Effector memory CD4-positive, alpha-beta T cell (primary cell): Measurements from ENCODE around the gene ADAMTS19.
"Not testable (repeated sequence)": the region's sequence is repeated elsewhere in the genome, so short reads cannot be mapped to it uniquely, and the experiment has no call there.

ENCODE experiments used
- DNase-seq, 3 donors: peaks; one replicate each; pipeline ENCODE4 v3.0.0-alpha.2; 2020
- H3K27ac ChIP-seq: 2 replicates; pipeline ENCODE4 v1.7.0; 2013; ENCODE audit warnings: mild to moderate bottlenecking, low read length, moderate library complexity; ENCODE audit not compliant: insufficient read depth, poor library complexity, severe bottlenecking
- H3K27me3 ChIP-seq: replicated peaks from 2 replicates; pipeline ENCODE4 v1.7.0; 2013; ENCODE audit warnings: mild to moderate bottlenecking, low read length; ENCODE audit not compliant: insufficient read depth, control insufficient read depth, poor library complexity, severe bottlenecking
- H3K36me3 ChIP-seq: 2 replicates; pipeline ENCODE4 v1.7.0; 2013; ENCODE audit warnings: mild to moderate bottlenecking, low read length, moderate library complexity; ENCODE audit not compliant: control insufficient read depth, insufficient read depth
- H3K4me1 ChIP-seq: 2 replicates; pipeline ENCODE4 v1.7.0; 2013; ENCODE audit warnings: low read length, mild to moderate bottlenecking; ENCODE audit not compliant: control insufficient read depth, insufficient read depth, poor library complexity, severe bottlenecking
- H3K4me3 ChIP-seq: 2 replicates; pipeline ENCODE4 v1.7.0; 2013; ENCODE audit warnings: low read length, low read depth, mild to moderate bottlenecking; ENCODE audit not compliant: insufficient read depth, poor library complexity, severe bottlenecking
- H3K9me3 ChIP-seq: 2 replicates; pipeline ENCODE4 v1.7.0; 2013; ENCODE audit warnings: mild to moderate bottlenecking, low read length, moderate library complexity; ENCODE audit not compliant: control insufficient read depth

ADAMTS19 gene

DNA sequence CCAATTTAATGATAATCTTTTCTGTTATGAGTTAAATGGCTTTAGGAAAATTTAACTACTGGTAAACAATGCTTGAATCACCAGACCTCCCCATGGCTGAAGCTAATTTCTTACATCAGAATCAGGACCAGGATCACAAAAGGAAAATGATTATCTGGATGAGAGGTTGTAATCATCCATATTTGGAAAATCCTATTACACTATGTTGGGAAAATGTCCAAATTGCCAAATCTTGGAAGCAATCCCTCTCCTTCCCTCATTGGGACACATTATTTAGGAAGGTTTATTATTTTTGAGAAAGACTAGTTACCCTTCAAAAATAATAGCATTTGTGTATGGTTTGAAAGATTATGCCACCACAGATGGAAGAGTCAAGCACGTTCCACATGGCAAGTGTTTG, 157.1 kb downstream of the ADAMTS19 start:
- Histone ChIP-seq H3K4me1 (no peaks in the 10 kb centered on the region), H3K27me3 (no peaks in the 10 kb centered on the region), H3K36me3 (no peaks in the 10 kb centered on the region), H3K4me3 (no peak overlapping the region), H3K27ac (no peak overlapping the region), H3K9me3 (no peaks in the 10 kb centered on the region)
- no peak for DNase-seq

DNA sequence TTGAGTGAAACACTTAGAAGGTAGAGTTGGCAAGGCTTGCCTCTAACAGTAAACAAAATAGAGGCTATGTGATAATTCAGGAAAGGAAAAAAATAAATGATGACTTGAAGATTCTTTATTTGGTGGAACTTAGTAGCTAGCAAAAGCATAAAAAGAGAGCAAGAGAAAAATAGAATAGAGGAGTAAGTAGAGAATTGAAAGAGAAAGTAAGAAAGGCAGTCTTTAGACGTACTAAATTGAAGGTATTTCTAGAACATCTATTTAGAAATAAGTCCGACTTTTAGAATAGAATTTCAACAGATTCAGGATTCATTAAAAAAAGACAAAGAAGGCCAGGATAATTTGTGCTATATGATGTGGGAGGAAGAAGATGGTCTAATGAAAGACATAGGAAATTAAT, 159.7 kb downstream of the ADAMTS19 start:
- H3K27me3 ChIP-seq: no peaks in the 10 kb centered on the region
- no peaks in the 10 kb centered on the region for H3K4me1 ChIP-seq
- no peak for DNase-seq

GRCh38 chr5:129622531-129622930, 162.4 kb downstream of the ADAMTS19 start:
- DNase-seq: no peak
- no peaks in the 10 kb centered on the region for H3K4me1 ChIP-seq
- no peak overlapping the region for H3K4me3 ChIP-seq
- no peaks in the 10 kb centered on the region for H3K27me3 ChIP-seq
- H3K27ac ChIP-seq: no peak overlapping the region
- H3K36me3 ChIP-seq: no peaks in the 10 kb centered on the region
- H3K9me3 ChIP-seq: no peaks in the 10 kb centered on the region

More for the DNA sequence above, 159.7 kb downstream of the ADAMTS19 start:
- Histone ChIP-seq H3K27ac (no peak overlapping the region), H3K9me3 (no peaks in the 10 kb centered on the region), H3K4me3 (no peak overlapping the region), H3K36me3 (no peaks in the 10 kb centered on the region)

GRCh38 chr5:129629575-129629974, 169.5 kb downstream of the ADAMTS19 start:
- H3K4me1 ChIP-seq: no peaks in the 10 kb centered on the region
- no peaks in the 10 kb centered on the region for H3K36me3 ChIP-seq
- no peak for DNase-seq
- H3K4me3 ChIP-seq: no peak overlapping the region
- no peaks in the 10 kb centered on the region for H3K9me3 ChIP-seq
- H3K27me3 ChIP-seq: no peaks in the 10 kb centered on the region
- no peak overlapping the region for H3K27ac ChIP-seq

- no peaks in the 10 kb centered on the region for H3K9me3 ChIP-seq
- H3K4me1 ChIP-seq: no peaks in the 10 kb centered on the region
- no peaks in the 10 kb centered on the region for H3K27me3 ChIP-seq
- no peak for DNase-seq
- H3K27ac ChIP-seq: no peak overlapping the region
- no peak overlapping the region for H3K4me3 ChIP-seq
- H3K36me3 ChIP-seq: no peaks in the 10 kb centered on the region
Measured at GRCh38 chr5:129630101-129630500, 170.0 kb downstream of the ADAMTS19 start.

- no peaks in the 10 kb centered on the region for H3K36me3 ChIP-seq
- H3K27ac ChIP-seq: no peak overlapping the region
- DNase-seq: no peak
- no peaks in the 10 kb centered on the region for H3K27me3 ChIP-seq
- no peaks in the 10 kb centered on the region for H3K4me1 ChIP-seq
- no peaks in the 10 kb centered on the region for H3K9me3 ChIP-seq
- no peak overlapping the region for H3K4me3 ChIP-seq
Measured at GRCh38 chr5:129631961-129632360, 171.9 kb downstream of the ADAMTS19 start.

DNA sequence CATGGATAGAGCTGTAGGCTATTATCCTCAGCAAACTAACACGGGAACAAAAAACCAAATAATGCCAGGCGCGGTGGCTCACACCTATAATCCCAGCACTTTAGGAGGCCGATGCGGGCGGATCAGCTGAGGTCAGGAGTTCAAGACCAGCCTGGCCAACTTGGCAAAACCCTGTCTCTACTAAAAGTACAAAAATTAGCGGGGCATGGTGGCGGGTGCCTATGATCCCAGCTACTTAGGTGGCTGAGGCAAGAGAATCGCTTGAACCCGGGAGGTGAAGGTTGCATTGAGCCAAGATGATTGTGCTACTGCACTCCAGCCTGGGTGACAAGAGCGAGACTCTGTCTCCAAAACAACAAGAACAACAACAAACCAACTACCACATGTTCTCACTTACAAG, 177.4 kb downstream of the ADAMTS19 start:
- DNase-seq, H3K36me3 ChIP-seq, H3K27me3 ChIP-seq, H3K9me3 ChIP-seq, H3K4me1 ChIP-seq, H3K4me3 ChIP-seq, H3K27ac ChIP-seq: not testable (repeated sequence)

GRCh38 chr5:129639331-129639730, 179.2 kb downstream of the ADAMTS19 start:
- no peak for DNase-seq
- Histone ChIP-seq H3K27me3 (no peaks in the 10 kb centered on the region), H3K4me1 (no peaks in the 10 kb centered on the region)

GRCh38 chr5:129652349-129653056, 192.4 kb downstream of the ADAMTS19 start:
- Histone ChIP-seq H3K36me3 (no peaks in the 10 kb centered on the region), H3K4me3 (no peak overlapping the region), H3K4me1 (no peaks in the 10 kb centered on the region), H3K9me3 (no peaks in the 10 kb centered on the region), H3K27me3 (no peaks in the 10 kb centered on the region), H3K27ac (no peak overlapping the region)
- DNase-seq: no peak

More at GRCh38 chr5:129639331-129639730, 179.2 kb downstream of the ADAMTS19 start:
- no peaks in the 10 kb centered on the region for H3K9me3 ChIP-seq
- H3K4me3 ChIP-seq: no peak overlapping the region
- H3K36me3 ChIP-seq: no peaks in the 10 kb centered on the region
- no peak overlapping the region for H3K27ac ChIP-seq

GRCh38 chr5:129653057-129653375, 192.9 kb downstream of the ADAMTS19 start:
- no peaks in the 10 kb centered on the region for H3K9me3 ChIP-seq
- H3K36me3 ChIP-seq: no peaks in the 10 kb centered on the region
- no peaks in the 10 kb centered on the region for H3K27me3 ChIP-seq
- H3K27ac ChIP-seq: no peak overlapping the region
- H3K4me3 ChIP-seq: no peak overlapping the region
- H3K4me1 ChIP-seq: no peaks in the 10 kb centered on the region
- DNase-seq: no peak
